Measurements from ENCODE around the gene RO60.

GRCh38 chr1:193060406-193060805 is 994 bp downstream of the RO60 start:
- TF ChIP-seq CTCF (IDR thresholded peaks at IDR 0.05; ENCODE audit: insufficient read depth, low read length) (no peak), POLR2AphosphoS5 (IDR thresholded peaks at IDR 0.05; ENCODE audit: low read depth) (no peak), GABPA (IDR thresholded peaks at IDR 0.05; ENCODE audit: low read depth) (no peak), SPI1 (IDR thresholded peaks at IDR 0.05; ENCODE audit: borderline replicate concordance, low read depth) (no peak)
- TF ChIP-seq, protein P1, sequence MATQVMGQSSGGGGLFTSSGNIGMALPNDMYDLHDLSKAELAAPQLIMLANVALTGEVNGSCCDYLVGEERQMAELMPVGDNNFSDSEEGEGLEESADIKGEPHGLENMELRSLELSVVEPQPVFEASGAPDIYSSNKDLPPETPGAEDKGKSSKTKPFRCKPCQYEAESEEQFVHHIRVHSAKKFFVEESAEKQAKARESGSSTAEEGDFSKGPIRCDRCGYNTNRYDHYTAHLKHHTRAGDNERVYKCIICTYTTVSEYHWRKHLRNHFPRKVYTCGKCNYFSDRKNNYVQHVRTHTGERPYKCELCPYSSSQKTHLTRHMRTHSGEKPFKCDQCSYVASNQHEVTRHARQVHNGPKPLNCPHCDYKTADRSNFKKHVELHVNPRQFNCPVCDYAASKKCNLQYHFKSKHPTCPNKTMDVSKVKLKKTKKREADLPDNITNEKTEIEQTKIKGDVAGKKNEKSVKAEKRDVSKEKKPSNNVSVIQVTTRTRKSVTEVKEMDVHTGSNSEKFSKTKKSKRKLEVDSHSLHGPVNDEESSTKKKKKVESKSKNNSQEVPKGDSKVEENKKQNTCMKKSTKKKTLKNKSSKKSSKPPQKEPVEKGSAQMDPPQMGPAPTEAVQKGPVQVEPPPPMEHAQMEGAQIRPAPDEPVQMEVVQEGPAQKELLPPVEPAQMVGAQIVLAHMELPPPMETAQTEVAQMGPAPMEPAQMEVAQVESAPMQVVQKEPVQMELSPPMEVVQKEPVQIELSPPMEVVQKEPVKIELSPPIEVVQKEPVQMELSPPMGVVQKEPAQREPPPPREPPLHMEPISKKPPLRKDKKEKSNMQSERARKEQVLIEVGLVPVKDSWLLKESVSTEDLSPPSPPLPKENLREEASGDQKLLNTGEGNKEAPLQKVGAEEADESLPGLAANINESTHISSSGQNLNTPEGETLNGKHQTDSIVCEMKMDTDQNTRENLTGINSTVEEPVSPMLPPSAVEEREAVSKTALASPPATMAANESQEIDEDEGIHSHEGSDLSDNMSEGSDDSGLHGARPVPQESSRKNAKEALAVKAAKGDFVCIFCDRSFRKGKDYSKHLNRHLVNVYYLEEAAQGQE (IDR thresholded peaks at IDR 0.05; ENCODE audit: insufficient replicate concordance, low read depth): no peak
